H1 (cell line): Measurements from ENCODE around the gene GABRG3. TPM values are rescaled to one million over a fixed set of nuclear protein-coding genes. Genes with fewer than 3 reads are reported as not detected.

ENCODE experiments used
- CTCF ChIA-PET: fragments of 300-600 bp; sonication (Branson Sonifier 250); formaldehyde crosslinking; loops from one replicate; lab custom pipeline; 2021; ENCODE audit not compliant: partially characterized antibody; lab: Charles Lee
- POLR2A ChIA-PET: fragments of 300-600 bp; sonication (Branson Sonifier 250); formaldehyde crosslinking; loops from one replicate; lab custom pipeline; 2021; ENCODE audit warnings: inconsistent platforms; ENCODE audit not compliant: partially characterized antibody; lab: Charles Lee
- DNase-seq, 2 experiments: peaks; one replicate each; pipeline versions ENCODE4 v3.0.0 to v3.0.0-alpha.2; 2010 to 2022; ENCODE audit warnings: low spot score in 2 of 2, low read depth in 1 of 2, mixed read lengths in 1 of 2
- FAIRE-seq: peaks from 2 replicates; lab custom pipeline; 2011; peaks lifted over from hg19 to GRCh38; lab: Jason Lieb, UNC
- H2AFZ ChIP-seq: 2 replicates; pipeline ENCODE4 v1.8.1; 2012; ENCODE audit warnings: low read length, inconsistent platforms
- H2AK5ac ChIP-seq: 2 replicates; pipeline ENCODE4 v1.6.1; 2013; ENCODE audit warnings: low read depth, low read length
- H2BK120ac ChIP-seq: replicated peaks from 2 replicates; pipeline ENCODE3; 2013; ENCODE audit warnings: low read depth, low read length, inconsistent platforms
- H2BK12ac ChIP-seq: 2 replicates; pipeline ENCODE4 v1.6.1; 2013; ENCODE audit warnings: low read depth, low read length
- H2BK15ac ChIP-seq: 2 replicates; pipeline ENCODE4 v1.6.1; 2013; ENCODE audit warnings: low read length
- H2BK20ac ChIP-seq: 2 replicates; pipeline ENCODE4 v1.6.1; 2013; ENCODE audit warnings: low read length
- H2BK5ac ChIP-seq: 2 replicates; pipeline ENCODE4 v1.6.1; 2013; ENCODE audit warnings: low read depth, low read length
- H3K14ac ChIP-seq: 2 replicates; pipeline ENCODE4 v1.6.1; 2013; ENCODE audit warnings: inconsistent platforms; ENCODE audit not compliant: insufficient read length
- H3K18ac ChIP-seq: 2 replicates; pipeline ENCODE4 v1.6.1; 2013; ENCODE audit warnings: low read length; ENCODE audit errors: extremely low read depth
- H3K23ac ChIP-seq: 2 replicates; pipeline ENCODE4 v1.6.1; 2013; ENCODE audit warnings: inconsistent platforms; ENCODE audit not compliant: insufficient read length
- H3K23me2 ChIP-seq: 2 replicates; pipeline ENCODE4 v1.6.1; 2013; ENCODE audit warnings: low read depth, low read length
- H3K27ac ChIP-seq: 2 replicates; pipeline ENCODE4 v1.6.1; 2011; ENCODE audit warnings: low read depth, low read length, inconsistent platforms
- H3K27me3 ChIP-seq, 4 experiments: replicated peaks in 1 of 4; 1 replicate in 1 of 4; 2 replicates in 3 of 4; pipeline versions ENCODE4 v1.6.1 to v1.8.1; 2011 to 2013; ENCODE audit warnings: low read length in 3 of 4, mild to moderate bottlenecking in 3 of 4, inconsistent platforms in 2 of 4, mixed read lengths in 2 of 4, moderate library complexity in 1 of 4; ENCODE audit not compliant: control insufficient read depth in 3 of 4, insufficient read depth in 3 of 4; ENCODE audit errors: extremely low read depth in 1 of 4
- H3K36me3 ChIP-seq, 4 experiments: 2 replicates each; pipeline versions ENCODE4 v1.6.1 to v1.8.1; 2011 to 2013; ENCODE audit warnings: mild to moderate bottlenecking in 4 of 4, low read length in 3 of 4, moderate library complexity in 2 of 4, control low read depth in 1 of 4, inconsistent platforms in 1 of 4; ENCODE audit not compliant: insufficient read depth in 4 of 4, control insufficient read depth in 2 of 4
- H3K4ac ChIP-seq: replicated peaks from 2 replicates; pipeline ENCODE3; 2013; ENCODE audit warnings: low read length, low read depth, mixed read lengths, inconsistent platforms; ENCODE audit not compliant: insufficient read length
- H3K4me1 ChIP-seq, 4 experiments: replicated peaks in 1 of 4; 1 replicate in 1 of 4; 2 replicates in 3 of 4; pipeline versions ENCODE4 v1.6.1 to v1.8.1; 2011 to 2013; ENCODE audit warnings: low read length in 3 of 4, inconsistent platforms in 2 of 4, mixed read lengths in 1 of 4; ENCODE audit not compliant: insufficient read depth in 4 of 4, control insufficient read depth in 3 of 4
- H3K4me2 ChIP-seq, 2 experiments: 2 replicates each; pipeline versions ENCODE4 v1.6.1 to v1.8.1; 2011 to 2013; ENCODE audit warnings: low read depth in 2 of 2, low read length in 2 of 2, control low read depth in 1 of 2, inconsistent platforms in 1 of 2, mild to moderate bottlenecking in 1 of 2; ENCODE audit not compliant: insufficient read depth in 1 of 2
- H3K4me3 ChIP-seq, 4 experiments: fragments of 200-600, 300-600 bp in 1 of 4; sonication (generic), shearing (Covaris generic), sonication (Bioruptor Twin) in 1 of 4; 2 replicates each; pipeline versions ENCODE4 v1.5.1 to v1.8.1; 2011 to 2016; ENCODE audit warnings: low read length in 4 of 4, low read depth in 3 of 4, control low read depth in 2 of 4, inconsistent platforms in 2 of 4, mild to moderate bottlenecking in 2 of 4, mixed read lengths in 1 of 4, moderate library complexity in 1 of 4; ENCODE audit not compliant: insufficient read depth in 2 of 4; ENCODE audit errors: extremely low read depth in 1 of 4
- H3K56ac ChIP-seq: replicated peaks from 2 replicates; pipeline ENCODE3; 2013; ENCODE audit warnings: low read depth, mild to moderate bottlenecking, mixed read lengths, low read length, inconsistent platforms; ENCODE audit not compliant: insufficient read length
- H3K79me1 ChIP-seq: 2 replicates; pipeline ENCODE4 v1.6.1; 2013; ENCODE audit warnings: low read depth, low read length, control low read depth
- H3K79me2 ChIP-seq, 2 experiments: 2 replicates each; pipeline versions ENCODE4 v1.6.1 to v1.8.1; 2012 to 2013; ENCODE audit warnings: low read length in 2 of 2, mild to moderate bottlenecking in 2 of 2, inconsistent platforms in 1 of 2; ENCODE audit not compliant: insufficient read depth in 2 of 2, control insufficient read depth in 1 of 2
- H3K9ac ChIP-seq, 4 experiments: replicated peaks in 1 of 4; 1 replicate in 1 of 4; 2 replicates in 3 of 4; pipeline versions ENCODE4 v1.6.1 to v1.8.1; 2011 to 2013; ENCODE audit warnings: low read depth in 3 of 4, low read length in 3 of 4, control low read depth in 2 of 4, mild to moderate bottlenecking in 2 of 4, moderate library complexity in 2 of 4, inconsistent platforms in 1 of 4; ENCODE audit errors: extremely low read depth in 1 of 4
- H3K9me3 ChIP-seq, 2 experiments: 2 replicates each; pipeline versions ENCODE4 v1.6.1 to v1.8.1; 2012 to 2013; ENCODE audit warnings: mild to moderate bottlenecking in 2 of 2, moderate library complexity in 2 of 2, control low read depth in 1 of 2, inconsistent platforms in 1 of 2, low read depth in 1 of 2, low read length in 1 of 2, mixed read lengths in 1 of 2; ENCODE audit not compliant: insufficient read depth in 2 of 2
- H4K20me1 ChIP-seq, 2 experiments: replicated peaks in 1 of 2; 2 replicates each; pipeline versions ENCODE3 to v1.8.1; 2011 to 2013; ENCODE audit warnings: inconsistent platforms in 2 of 2, low read length in 2 of 2, mild to moderate bottlenecking in 1 of 2; ENCODE audit not compliant: insufficient read depth in 2 of 2, control insufficient read depth in 1 of 2
- H4K5ac ChIP-seq: 2 replicates; pipeline ENCODE4 v1.6.1; 2013; ENCODE audit warnings: low read length, low read depth, mixed read lengths, inconsistent platforms; ENCODE audit not compliant: insufficient read length
- H4K8ac ChIP-seq: 2 replicates; pipeline ENCODE4 v1.8.0; 2013; ENCODE audit warnings: mild to moderate bottlenecking, moderate library complexity, low read length, inconsistent platforms; ENCODE audit not compliant: insufficient read depth; ENCODE audit errors: extremely low read depth
- H4K91ac ChIP-seq: replicated peaks from 2 replicates; pipeline ENCODE3; 2013; ENCODE audit warnings: low read length, mixed read lengths, inconsistent platforms; ENCODE audit not compliant: insufficient read length
- CBX5 ChIP-seq: fragments of 300-800, 300-1000 bp; sonication (generic); IDR thresholded peaks from 2 replicates; pipeline ENCODE4 v1.7.1; 2016; ENCODE audit warnings: antibody characterized with exemption, low read length, low read depth
- KDM1A ChIP-seq: fragments of 200-600, 300-600 bp; sonication (generic); IDR thresholded peaks from 2 replicates; pipeline ENCODE4 v1.7.1; 2016; ENCODE audit warnings: mild to moderate bottlenecking, low read length, borderline replicate concordance
- PHF8 ChIP-seq: fragments of 200-600 bp; sonication (generic); conservative IDR thresholded peaks from 2 replicates; pipeline ENCODE4 v1.7.1; 2012; ENCODE audit warnings: low read depth, mild to moderate bottlenecking, inconsistent platforms, low read length, moderate library complexity
- RAD21 ChIP-seq, 2 experiments: IDR thresholded peaks in 1 of 2; conservative IDR thresholded peaks in 1 of 2; 2 replicates each; pipeline ENCODE4 v1.6.1; 2011; ENCODE audit warnings: low read depth in 2 of 2, low read length in 2 of 2, improper control_type of control experiment in 1 of 2, inconsistent platforms in 1 of 2, mild to moderate bottlenecking in 1 of 2, moderate library complexity in 1 of 2
- SIRT6 ChIP-seq: IDR thresholded peaks from one replicate; pipeline ENCODE4 v1.7.1; 2012; ENCODE audit warnings: low read length, inconsistent platforms
- TCF12 ChIP-seq: IDR thresholded peaks from 2 replicates; pipeline ENCODE4 v1.6.1; 2011; ENCODE audit warnings: low read depth, mild to moderate bottlenecking, low read length
- TEAD4 ChIP-seq: IDR thresholded peaks from 2 replicates; pipeline ENCODE4 v1.6.1; 2012; ENCODE audit warnings: low read depth, low read length, inconsistent platforms, mixed read lengths
- WGBS, 2 experiments: shearing (Covaris generic) in 1 of 2; methylation state at CpG; one replicate each; pipeline versions ENCODE4 v1.1.6 to v1.1.7; 2013 to 2015; ENCODE audit warnings: low lambda C conversion rate in 2 of 2, mixed read lengths in 2 of 2, inconsistent platforms in 1 of 2, low coverage in 1 of 2, missing lambda C conversion rate in 1 of 2; ENCODE audit not compliant: insufficient replicate concordance in 2 of 2, insufficient coverage in 1 of 2, insufficient read length in 1 of 2; ENCODE audit errors: extremely low coverage in 1 of 2, missing lambda C conversion rate in 1 of 2; 5-methylcytosine and 5-hydroxymethylcytosine counted together
- polyA plus RNA-seq, 7 experiments: library from polyadenylated mRNA; depleted of rRNA in 3 of 7; stranded (reverse) in 5 of 7; unstranded in 2 of 7; fragments of >200 nt in 5 of 7; fragments of 200-250 nt in 2 of 7; gene quantifications; 1 replicate in 5 of 7; 2 replicates in 1 of 7; 4 replicates in 1 of 7; pipeline versions ENCODE4 v1.2.1 to v1.2.3, GENCODE V29; 2011 to 2013; ENCODE audit warnings: missing spikeins in 2 of 7, mixed read lengths in 2 of 7
- total RNA-seq: library from RNA; stranded (reverse); fragmentation: NEBNext Ultra II Directional; extraction: Animal tissue kit (Norgen Biotek cat#: 25700); gene quantifications from 2 replicates; pipeline ENCODE4 v1.2.1, GENCODE V29; 2021

The GABRG3 gene
- total and polyA plus RNA-seq, 2 of the 8 experiments (the other 6 are each of a cell fraction or from before 2014, with no cell fraction given) = 0.17 to 0.80 TPM

- Histone ChIP-seq H3K79me2 (no peaks in the 10 kb centered on the region), H2BK15ac (no peak overlapping the region), H3K4me2 (no peak overlapping the region), H3K4me3 (no peak overlapping the region), H2AFZ (no peak overlapping the region), H4K20me1 (peaks cover 0 to 5% of the 10 kb centered on the region in 2 experiments), H3K79me1 (no peaks in the 10 kb centered on the region), H3K9ac (no peak overlapping the region), H2BK5ac (no peak overlapping the region), H3K27ac (no peak overlapping the region), H3K23me2 (peaks cover 6% of the 10 kb centered on the region), H3K36me3 (no peaks in the 10 kb centered on the region), H4K8ac (no peak overlapping the region), H2BK20ac (no peak overlapping the region), H3K9me3 (peaks cover 3 to 6% of the 10 kb centered on the region in 2 experiments; a peak in 2 of 4 replicates), H3K4me1 (peaks cover 0 to 6% (median 0%) of the 10 kb centered on the region in 4 experiments; a peak in 4 of 7 replicates), H4K5ac (no peak overlapping the region), H2AK5ac (no peak overlapping the region), H3K23ac (no peak overlapping the region), H3K18ac (no peak overlapping the region), H4K91ac (no peak overlapping the region), H3K4ac (no peak overlapping the region), H2BK12ac (no peak overlapping the region), H3K56ac (no peak overlapping the region), H2BK120ac (no peak overlapping the region), H3K14ac (no peak overlapping the region), H3K27me3 (no peaks in the 10 kb centered on the region; a peak in 1 of 7 replicates)
- 91% methylated on average over 3 of the region's 3 CpGs; no CpG with 5 or more reads in 1 of the 2 experiments for WGBS, 2 experiments
- no peak for FAIRE-seq
- TF ChIP-seq KDM1A (no peak), TEAD4 (no peak), TCF12 (no peak), CBX5 (no peak), SIRT6 (no peak), RAD21 (IDR thresholded peaks at IDR 0.05 in 1 of 2, conservative IDR thresholded peaks at IDR 0.05 in 1 of 2; ENCODE audit: low read depth in 2 of 2, low read length in 2 of 2) (no peak), PHF8 (no peak)
- ChIA-PET CTCF (interaction anchor here (1.1 kb wide), 1 partner anchor 17 kb away, joined by 4 read pairs; no protein-coding TSS in a partner anchor), POLR2A (no interaction called here)
- no peak for DNase-seq
Measured at GRCh38 chr15:27084844-27085243, 113.9 kb downstream of the GABRG3 start.
